ENCODE results near the gene HOTAIR. TPM values are rescaled to one million over a fixed set of nuclear protein-coding genes. Genes with fewer than 3 reads are reported as not detected.

HOTAIR gene
- total RNA-seq, 1 donor from 2014 or later, result not detected

DNA sequence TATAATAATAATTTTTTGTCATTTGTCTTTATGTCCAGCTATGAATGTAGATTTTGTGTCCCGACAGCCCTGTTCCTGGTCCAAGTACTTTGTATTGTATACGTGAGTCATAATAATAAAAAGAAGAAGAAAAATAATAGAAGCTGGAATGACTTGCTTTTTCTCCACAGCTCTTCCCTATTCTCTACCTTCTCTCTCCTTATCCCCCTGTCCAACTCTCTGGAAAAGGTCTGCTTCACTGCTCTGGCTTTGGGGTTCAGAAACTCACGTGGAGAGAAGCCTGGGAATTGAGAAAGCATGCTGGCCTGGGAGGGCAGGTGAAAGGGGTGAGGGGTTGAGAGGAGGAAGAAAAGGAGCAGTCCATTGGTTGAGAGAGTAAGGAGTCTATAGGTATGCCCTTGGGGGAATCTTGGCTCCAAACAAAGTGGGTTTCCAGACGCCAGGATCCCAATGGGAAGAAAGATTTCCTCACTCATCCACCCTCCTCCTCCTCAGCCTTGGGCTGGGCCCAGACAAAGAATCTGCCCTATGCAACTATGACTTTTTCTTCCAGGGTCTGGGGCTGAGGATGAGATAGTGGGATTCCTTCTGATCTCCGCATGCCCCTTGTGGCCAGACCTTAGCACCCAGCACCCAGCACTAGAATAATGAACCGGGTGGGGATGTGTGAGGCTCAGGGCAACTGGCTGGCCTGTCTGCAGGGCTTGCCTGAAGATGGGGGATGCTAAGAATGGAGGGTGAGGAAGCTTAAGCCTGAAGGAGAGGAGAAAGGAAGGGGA is 38.1 kb upstream of the HOTAIR start:
- H3K27me3 Mint-ChIP-seq, result peaks cover 98% of the 10 kb centered on the region
- no peak for DNase-seq (ENCODE audit: low spot score, unreplicated experiment)
- no peaks in the 10 kb centered on the region for H3K36me3 Mint-ChIP-seq (ENCODE audit: insufficient read depth)
- TF ChIP-seq, protein P1, sequence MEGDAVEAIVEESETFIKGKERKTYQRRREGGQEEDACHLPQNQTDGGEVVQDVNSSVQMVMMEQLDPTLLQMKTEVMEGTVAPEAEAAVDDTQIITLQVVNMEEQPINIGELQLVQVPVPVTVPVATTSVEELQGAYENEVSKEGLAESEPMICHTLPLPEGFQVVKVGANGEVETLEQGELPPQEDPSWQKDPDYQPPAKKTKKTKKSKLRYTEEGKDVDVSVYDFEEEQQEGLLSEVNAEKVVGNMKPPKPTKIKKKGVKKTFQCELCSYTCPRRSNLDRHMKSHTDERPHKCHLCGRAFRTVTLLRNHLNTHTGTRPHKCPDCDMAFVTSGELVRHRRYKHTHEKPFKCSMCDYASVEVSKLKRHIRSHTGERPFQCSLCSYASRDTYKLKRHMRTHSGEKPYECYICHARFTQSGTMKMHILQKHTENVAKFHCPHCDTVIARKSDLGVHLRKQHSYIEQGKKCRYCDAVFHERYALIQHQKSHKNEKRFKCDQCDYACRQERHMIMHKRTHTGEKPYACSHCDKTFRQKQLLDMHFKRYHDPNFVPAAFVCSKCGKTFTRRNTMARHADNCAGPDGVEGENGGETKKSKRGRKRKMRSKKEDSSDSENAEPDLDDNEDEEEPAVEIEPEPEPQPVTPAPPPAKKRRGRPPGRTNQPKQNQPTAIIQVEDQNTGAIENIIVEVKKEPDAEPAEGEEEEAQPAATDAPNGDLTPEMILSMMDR (IDR thresholded peaks at IDR 0.05; ENCODE audit: unreplicated experiment), result no peak
- H3K27ac Mint-ChIP-seq, result no peak overlapping the region
- H3K4me3 Mint-ChIP-seq (ENCODE audit: low read depth), result no peak overlapping the region
- no peaks in the 10 kb centered on the region for H3K9me3 Mint-ChIP-seq (ENCODE audit: low read depth)
- peaks cover 6% of the 10 kb centered on the region for H3K4me1 Mint-ChIP-seq (ENCODE audit: low read depth)

DNA sequence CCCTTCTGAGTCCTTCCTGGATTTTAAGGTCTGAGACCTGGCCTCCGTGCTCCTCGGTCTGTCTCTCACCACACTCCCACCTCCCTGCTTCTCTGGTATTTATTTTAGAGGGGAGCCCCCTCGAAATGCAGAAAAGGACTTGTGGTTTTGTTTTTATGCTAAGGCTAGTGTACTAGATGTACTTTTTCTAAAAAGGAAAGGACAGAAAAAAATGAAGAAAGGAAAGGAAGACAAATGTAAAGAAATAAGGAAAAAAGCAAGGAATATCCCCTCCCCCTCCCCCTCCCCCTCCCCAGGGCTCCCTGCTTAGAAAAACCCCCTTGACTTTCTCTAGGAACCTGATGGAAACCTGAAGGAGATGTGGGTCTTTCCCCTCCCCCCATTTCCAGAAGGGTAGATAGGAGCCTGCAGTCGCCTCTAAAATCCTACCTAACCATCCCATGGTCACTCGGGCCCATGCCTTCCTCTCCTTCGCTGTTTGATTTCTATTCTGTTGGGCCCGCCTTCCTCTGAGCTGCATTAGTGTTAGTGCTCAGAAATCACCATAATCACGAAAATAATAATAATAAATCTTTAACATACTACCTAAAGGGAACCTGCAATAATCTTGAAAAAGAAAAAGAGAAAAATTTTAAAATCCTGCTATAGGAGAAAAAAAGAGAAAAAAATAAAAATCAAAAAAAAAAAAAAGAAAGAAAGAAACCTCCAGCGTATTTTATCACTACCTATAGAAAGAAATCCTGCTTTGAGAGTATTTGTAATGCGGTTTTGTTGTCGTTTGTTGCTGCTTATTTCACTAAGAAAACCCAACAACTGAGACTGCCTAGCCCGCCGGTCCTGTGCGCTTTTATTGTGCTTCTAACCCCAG is 37.1 kb upstream of the HOTAIR start:
- DNase-seq (ENCODE audit: low spot score, unreplicated experiment), result no peak
- H3K4me1 Mint-ChIP-seq (ENCODE audit: low read depth), result peaks cover 3% of the 10 kb centered on the region
- no peak overlapping the region for H3K4me3 Mint-ChIP-seq (ENCODE audit: low read depth)
- TF ChIP-seq, protein P1 (IDR thresholded peaks at IDR 0.05; ENCODE audit: unreplicated experiment), result no peak
- no peaks in the 10 kb centered on the region for H3K9me3 Mint-ChIP-seq (ENCODE audit: low read depth)
- peaks cover 98% of the 10 kb centered on the region for H3K27me3 Mint-ChIP-seq
- no peak overlapping the region for H3K27ac Mint-ChIP-seq
- H3K36me3 Mint-ChIP-seq (ENCODE audit: insufficient read depth), result no peaks in the 10 kb centered on the region

DNA sequence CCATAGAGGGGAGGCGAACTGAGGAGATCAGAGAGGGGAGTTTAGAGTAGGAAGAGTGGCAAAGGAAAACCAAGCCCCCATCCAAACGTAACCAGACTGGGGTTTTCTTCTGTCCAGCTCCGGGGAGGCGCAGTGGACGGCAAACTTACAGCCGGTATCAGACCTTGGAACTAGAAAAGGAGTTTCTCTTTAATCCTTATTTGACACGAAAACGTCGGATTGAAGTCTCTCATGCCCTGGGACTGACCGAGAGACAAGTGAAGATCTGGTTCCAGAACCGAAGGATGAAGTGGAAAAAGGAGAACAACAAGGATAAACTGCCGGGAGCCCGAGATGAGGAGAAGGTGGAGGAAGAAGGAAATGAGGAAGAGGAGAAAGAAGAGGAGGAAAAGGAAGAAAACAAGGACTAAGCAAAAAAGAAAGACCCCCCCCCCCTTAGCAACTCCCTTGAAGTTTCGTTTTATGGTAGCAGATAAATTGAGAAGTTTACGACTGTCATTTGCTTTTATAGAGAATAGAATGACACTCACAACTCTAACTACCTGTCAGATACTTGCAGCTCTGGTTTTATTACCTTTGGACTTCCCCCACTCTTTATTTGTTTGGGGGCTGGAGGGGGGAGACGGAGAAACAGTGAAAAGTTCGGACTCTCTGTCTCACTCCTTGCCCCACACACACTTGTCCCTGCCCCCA is 36.4 kb upstream of the HOTAIR start:
- H3K27ac Mint-ChIP-seq, result no peak overlapping the region
- no peak for DNase-seq (ENCODE audit: low spot score, unreplicated experiment)
- peaks cover 5% of the 10 kb centered on the region for H3K4me1 Mint-ChIP-seq (ENCODE audit: low read depth)
- H3K9me3 Mint-ChIP-seq (ENCODE audit: low read depth), result no peaks in the 10 kb centered on the region
- peaks cover 98% of the 10 kb centered on the region for H3K27me3 Mint-ChIP-seq
- H3K4me3 Mint-ChIP-seq (ENCODE audit: low read depth), result no peak overlapping the region
- TF ChIP-seq, protein P1 (IDR thresholded peaks at IDR 0.05; ENCODE audit: unreplicated experiment), result no peak
- no peaks in the 10 kb centered on the region for H3K36me3 Mint-ChIP-seq (ENCODE audit: insufficient read depth)

DNA sequence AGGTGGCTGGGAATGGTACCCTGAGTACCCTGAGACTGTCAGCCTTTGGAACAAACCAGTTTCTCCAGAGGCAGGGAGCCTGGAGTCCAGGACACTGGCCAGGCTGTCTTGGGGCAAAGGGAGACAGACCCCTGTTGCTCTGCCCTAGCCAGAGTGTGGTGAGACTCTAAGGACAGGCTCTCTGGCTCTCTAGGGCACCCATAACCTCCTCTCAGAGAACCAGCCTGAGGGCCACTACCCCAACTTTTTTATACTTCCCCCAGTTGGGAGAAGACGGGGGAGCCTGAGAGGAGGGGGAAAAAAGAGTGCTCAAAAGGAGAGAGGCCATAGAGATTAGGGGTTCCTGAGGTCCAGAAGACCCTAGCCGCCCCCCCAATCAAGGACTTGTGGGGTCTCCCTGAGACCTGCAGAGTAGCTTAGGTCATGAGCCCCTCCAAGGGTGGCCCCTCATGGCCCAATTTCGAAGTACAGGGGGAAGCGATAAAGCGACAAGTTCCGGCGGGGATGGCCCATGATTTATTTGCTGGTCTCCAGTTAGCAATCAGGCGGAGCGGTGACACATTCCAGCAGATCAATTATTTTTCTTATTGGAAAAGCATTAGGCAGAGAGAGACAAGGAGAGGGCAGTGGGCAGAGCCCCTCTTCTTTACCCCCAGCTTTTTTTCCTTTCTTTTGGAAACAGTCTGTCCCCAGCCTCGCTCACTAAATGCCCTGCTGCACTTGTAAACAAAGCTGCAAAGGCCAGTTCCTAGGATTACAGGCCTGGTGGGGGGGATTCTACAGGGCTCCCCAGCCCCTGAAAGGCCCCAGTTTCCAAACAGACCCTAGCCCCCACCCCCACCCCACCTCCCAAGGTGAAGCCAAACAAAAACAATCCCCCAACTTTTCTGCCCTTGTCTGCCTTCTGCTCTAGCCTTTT is 35.6 kb upstream of the HOTAIR start:
- Mint-ChIP-seq H3K4me3 (ENCODE audit: low read depth) (no peak overlapping the region), H3K27me3 (peaks cover 98% of the 10 kb centered on the region), H3K4me1 (ENCODE audit: low read depth) (peaks cover 6% of the 10 kb centered on the region), H3K36me3 (ENCODE audit: insufficient read depth) (no peaks in the 10 kb centered on the region), H3K9me3 (ENCODE audit: low read depth) (no peaks in the 10 kb centered on the region), H3K27ac (no peak overlapping the region)
- TF ChIP-seq, protein P1 (IDR thresholded peaks at IDR 0.05; ENCODE audit: unreplicated experiment), result no peak
- no peak for DNase-seq (ENCODE audit: low spot score, unreplicated experiment)

All from progenitor cell of endocrine pancreas (in vitro differentiated cells).